Erythroblast (primary cell): ENCODE results near the gene WDHD1.

ENCODE experiments used
- GATA1 ChIP-seq: IDR thresholded peaks from 2 replicates; pipeline ENCODE4 v1.6.1; 2011; ENCODE audit warnings: low read depth, mild to moderate bottlenecking, control low read depth, low read length, moderate library complexity
- POLR2A ChIP-seq: IDR thresholded peaks from 2 replicates; pipeline ENCODE4 v1.6.1; 2011; ENCODE audit warnings: mild to moderate bottlenecking, low read length

DNA sequence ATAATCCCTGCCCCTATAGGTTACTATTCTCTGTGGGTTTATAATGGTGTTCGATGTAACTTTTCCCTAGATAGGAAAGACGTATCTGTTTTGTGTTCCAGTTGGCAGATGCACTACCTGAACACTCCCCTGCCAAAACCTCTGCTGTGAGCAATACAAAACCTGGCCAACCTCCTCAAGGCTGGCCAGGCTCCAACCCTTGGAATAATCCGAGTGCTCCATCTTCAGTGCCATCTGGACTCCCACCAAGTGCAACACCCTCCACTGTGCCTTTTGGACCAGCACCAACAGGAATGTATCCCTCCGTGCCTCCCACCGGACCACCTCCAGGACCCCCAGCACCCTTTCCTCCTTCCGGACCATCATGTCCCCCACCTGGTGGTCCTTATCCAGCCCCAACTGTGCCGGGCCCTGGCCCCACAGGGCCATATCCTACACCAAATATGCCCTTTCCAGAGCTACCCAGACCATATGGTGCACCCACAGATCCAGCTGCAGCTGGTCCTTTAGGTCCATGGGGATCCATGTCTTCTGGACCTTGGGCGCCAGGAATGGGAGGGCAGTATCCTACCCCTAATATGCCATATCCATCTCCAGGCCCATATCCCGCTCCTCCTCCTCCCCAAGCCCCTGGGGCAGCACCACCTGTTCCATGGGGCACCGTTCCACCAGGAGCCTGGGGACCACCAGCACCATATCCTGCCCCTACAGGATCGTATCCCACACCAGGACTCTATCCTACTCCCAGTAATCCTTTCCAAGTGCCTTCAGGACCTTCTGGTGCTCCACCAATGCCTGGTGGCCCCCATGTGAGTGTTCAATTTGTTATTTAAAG, 35.8 kb upstream of the WDHD1 start:
- TF ChIP-seq POLR2A (no peak), GATA1 (no peak)
